Inflammatory macrophage treated with lipopolysaccharide for 1 hour (primary cell): ENCODE results near the gene EFHC2.

Experiments
- DNase-seq, 2 donors: peaks; one replicate each; pipeline ENCODE4 v3.0.0-alpha.2; 2020 to 2022

Gene EFHC2

DNA sequence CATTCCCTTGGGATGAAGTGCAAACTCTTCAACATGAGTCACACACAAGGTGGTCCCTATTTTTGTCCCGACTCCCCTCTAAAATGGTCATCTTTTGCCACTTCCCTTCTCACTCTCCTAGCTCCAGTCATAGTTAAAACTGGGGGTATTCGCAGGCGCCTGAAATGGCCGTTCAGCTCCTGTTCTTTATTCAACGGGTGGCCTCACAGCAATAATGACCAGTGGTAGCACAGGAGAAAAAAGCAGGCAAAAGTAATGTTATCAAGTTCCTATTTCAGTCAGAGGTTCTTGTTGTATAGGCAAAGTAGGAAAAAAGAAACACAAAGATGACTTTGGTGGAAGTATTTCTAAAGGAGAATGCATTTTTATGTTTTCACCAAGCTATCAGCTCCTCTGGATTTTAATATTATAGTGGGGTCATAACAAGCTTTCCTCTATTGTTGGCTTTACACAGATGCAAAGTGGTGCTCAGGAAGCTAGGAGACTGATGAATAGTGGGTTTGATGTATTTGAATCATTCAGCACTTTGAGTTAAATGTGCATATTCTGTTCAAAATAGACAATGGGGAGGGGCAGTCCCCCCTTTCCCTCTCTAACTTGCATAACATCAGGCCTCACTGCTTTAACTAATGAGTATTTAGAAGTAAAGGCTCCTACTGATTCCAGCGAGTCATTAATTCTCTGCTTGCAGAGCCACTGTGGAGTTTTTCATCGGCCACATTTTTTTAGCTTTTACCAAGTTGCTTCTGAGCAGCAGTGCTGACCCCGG is 199.1 kb downstream of the EFHC2 start:
- DNase-seq, result no peak

DNA sequence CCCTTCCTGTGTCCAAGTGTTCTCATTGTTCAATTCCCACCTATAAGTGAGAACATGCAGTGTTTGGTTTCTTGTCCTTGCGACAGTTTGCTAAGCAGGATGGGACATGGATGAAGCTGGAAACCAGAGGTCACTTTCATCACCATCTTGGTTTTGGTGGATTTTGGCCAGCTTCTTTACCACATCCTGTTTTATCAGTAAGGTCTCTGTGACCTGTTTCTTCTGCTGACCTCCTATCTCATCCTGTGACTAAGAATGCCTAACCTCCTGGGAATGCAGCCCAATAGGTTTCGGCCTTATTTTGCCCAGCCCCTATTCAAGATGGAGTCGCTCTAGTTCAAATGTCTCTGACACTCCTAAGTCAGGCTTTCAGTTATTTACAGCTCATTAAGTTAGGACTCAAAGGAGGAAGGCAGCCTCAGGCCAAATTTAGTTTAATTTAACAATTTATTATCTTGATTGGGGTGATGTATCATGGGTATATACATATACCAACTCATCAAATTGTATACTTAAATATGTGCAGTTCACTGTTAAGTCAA is 200.3 kb downstream of the EFHC2 start:
- DNase-seq, result no peak

DNA sequence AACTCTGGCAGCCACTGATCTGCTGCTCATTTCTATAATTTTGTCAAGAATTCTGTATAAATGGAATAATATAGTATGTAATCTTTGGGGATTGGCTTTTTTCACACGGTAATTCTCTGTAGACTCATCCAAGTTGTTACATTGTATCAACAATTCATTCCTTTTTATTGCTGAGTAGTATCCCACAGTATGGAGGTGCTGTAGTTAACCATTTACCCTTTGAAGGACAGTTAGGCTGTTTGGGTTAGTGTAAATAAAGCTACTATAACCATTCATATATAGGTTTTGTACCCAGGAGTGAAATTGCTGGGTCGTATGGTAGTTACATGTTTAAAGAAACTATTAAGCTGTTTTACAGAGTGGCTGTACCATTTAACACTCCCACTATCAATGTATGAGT is 213.3 kb downstream of the EFHC2 start:
- no peak for DNase-seq

DNA sequence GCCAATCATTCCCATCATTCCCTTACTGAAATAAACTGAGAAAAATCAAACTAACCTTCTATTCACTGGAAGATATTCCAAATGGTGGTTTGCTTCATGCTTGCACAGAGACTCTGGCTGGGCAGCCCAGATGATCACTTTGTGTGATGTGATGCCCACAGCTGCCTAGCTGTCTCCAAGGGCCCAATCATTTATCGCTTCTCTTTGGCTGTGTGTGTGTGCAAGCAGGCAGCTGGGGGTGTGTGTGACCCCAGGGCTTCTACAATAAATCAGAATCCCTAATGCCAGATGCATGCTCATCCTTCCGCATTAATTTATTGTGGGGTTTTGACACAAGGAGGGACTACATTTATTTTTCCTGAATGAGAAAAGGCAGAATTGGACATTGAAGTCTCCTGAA is 230.1 kb downstream of the EFHC2 start:
- DNase-seq, result no peak

DNA sequence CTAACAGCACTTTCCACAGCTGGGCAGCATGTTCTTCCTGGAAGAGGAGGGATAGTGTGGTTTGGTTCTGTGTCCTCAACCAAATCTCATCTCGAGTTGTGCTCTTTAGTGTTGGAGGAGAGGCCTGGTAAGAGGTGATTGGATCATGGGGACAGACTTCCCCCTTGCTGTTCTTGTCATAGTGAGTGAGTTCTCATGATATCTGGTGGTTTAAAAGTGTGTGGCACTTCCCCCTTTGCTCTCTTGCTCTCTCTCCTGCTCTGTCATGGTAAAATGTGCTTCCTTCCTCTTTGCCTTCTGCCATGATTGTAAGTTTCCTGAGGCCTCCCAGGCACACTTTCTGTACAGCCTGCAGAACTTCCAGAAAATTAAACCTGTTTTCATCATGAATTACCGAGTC is 236.6 kb downstream of the EFHC2 start:
- DNase-seq, result peak in 1 of 2 donors; percentile 1

DNA sequence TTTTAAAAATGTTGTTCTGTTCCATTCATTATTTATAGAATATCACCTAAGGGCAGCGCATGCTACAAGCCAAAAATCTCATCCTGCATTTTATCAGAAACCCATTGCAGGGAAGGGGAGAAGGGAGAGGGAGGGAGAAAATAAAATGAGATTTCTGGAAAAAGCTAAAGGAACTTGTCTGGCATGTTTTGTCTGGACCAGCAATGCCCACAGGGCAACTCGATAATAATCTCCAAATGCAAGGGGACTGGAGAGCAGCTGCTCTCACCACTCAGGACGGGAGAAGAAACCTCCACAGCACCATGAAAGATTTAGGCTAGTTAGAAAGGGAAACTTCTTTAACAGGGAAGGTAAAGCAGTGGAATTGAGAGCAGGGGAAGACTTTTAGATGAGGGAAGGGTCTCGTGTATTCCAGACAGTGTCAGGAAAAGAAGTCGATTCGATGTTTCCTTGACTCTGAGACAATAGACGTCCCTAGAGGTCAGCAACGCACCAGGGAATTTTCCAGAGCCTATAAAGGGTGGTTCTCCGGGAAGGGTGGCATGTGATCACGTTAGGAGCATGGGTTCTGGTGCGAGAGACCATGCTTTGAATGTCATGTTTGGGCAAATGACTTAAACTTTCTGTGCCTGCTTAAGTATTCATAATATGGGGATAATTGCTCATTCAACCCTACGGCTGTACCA is 238.1 kb downstream of the EFHC2 start:
- DNase-seq, result no peak

DNA sequence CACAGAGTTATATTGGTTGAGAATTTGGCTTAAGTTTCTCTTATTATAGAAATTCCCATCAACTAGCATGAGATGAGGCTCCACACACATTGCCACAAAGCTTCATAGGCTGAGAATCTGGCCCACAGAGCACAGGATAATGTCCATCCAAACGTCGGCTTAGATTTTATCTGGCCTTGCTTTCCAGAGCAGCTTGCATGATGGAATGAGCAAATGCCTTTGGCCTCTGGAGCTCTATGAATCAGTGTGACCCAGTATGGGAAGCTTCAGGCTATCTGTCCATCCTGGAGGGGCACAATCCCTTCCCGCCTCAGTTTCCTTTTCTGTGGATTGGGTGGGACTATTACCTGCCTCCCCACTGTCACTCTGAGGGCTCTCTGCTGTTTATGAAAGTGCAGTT is 238.8 kb downstream of the EFHC2 start:
- no peak for DNase-seq

DNA sequence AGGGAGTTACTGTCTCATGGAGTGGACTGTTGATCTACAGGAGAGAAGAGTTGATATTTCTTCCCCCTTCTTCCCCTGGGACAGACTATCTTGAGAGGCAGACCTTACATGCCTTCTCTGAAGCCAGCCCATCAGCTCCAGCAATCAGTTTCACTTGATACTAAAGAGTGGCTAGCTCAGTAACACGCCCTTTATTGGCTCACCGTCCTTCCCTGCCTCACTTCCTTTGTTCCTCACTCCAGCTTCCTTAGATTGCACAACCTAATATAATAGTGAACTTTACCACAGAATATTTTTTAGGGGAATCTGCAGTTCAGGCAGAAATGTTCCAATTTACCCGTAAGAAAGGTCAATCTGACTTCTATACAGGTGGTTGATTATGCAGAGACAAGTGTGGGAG is 242.2 kb downstream of the EFHC2 start:
- DNase-seq, result peak; percentile 10 to 38

DNA sequence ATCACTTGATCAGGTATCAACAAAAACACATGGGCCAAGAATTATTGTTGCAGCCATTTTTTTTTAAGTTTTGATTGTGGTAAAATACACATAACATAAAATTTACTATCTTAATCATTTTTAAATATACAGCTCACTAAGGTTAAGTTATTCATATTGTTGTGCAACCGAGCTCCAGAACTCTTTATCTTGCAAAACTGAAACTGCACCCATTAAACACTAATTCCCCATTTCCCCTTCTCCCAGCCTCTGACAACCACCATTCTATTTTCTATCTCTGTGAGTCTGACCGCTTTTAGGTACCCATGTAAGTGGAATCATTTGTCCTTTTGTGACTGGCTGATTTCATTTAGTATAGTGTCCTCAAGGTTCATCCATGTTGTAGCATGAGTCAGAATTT is 244.1 kb downstream of the EFHC2 start:
- DNase-seq, result peak in 1 of 2 donors; percentile 1
